HFFc6 (cell line): ENCODE data around the gene MRTFB. TPM values are rescaled to one million over a fixed set of nuclear protein-coding genes. Genes with fewer than 3 reads are reported as not detected.

Experiments used
- DNase-seq: peaks from one replicate; pipeline ENCODE4 v3.0.0-alpha.2; 2018
- H3K27ac Mint-ChIP-seq: 2 replicates; pipeline ENCODE4 v1.8.0; 2020; ENCODE audit warnings: mild to moderate bottlenecking, mixed read lengths
- H3K27me3 Mint-ChIP-seq: 2 replicates; pipeline ENCODE4 v1.8.0; 2021; ENCODE audit warnings: mild to moderate bottlenecking, moderate library complexity, mixed read lengths; ENCODE audit not compliant: insufficient read depth
- H3K36me3 Mint-ChIP-seq: 2 replicates; pipeline ENCODE4 v1.8.0; 2021; ENCODE audit warnings: low read depth, mixed read lengths
- H3K4me1 Mint-ChIP-seq: 2 replicates; pipeline ENCODE4 v1.8.0; 2020; ENCODE audit warnings: low read depth, mixed read lengths
- H3K4me3 Mint-ChIP-seq: 2 replicates; pipeline ENCODE4 v1.8.0; 2020; ENCODE audit warnings: mild to moderate bottlenecking, moderate library complexity, mixed read lengths
- H3K9me3 Mint-ChIP-seq: 2 replicates; pipeline ENCODE4 v1.8.0; 2020; ENCODE audit warnings: mild to moderate bottlenecking, mixed read lengths
- total RNA-seq, 6 experiments: library from RNA; stranded (reverse); fragmentation: NEBNext Ultra II Directional; extraction: Animal tissue kit (Norgen Biotek cat#: 25700); gene quantifications; 2 replicates in 1 of 6; 3 replicates in 5 of 6; pipeline ENCODE4 v1.2.3, GENCODE V29; 2021
- TF ChIP-seq, protein P1 (sequence below): fragments of 200-600 bp; sonication (generic); IDR thresholded peaks from 2 replicates; pipeline ENCODE4 v1.5.0; 2021; ENCODE audit warnings: antibody characterized with exemption, mild to moderate bottlenecking

The MRTFB gene
- total RNA-seq, 6 experiments from 2014 or later, result 10.3 to 16.9 (median 14.0) TPM

DNA sequence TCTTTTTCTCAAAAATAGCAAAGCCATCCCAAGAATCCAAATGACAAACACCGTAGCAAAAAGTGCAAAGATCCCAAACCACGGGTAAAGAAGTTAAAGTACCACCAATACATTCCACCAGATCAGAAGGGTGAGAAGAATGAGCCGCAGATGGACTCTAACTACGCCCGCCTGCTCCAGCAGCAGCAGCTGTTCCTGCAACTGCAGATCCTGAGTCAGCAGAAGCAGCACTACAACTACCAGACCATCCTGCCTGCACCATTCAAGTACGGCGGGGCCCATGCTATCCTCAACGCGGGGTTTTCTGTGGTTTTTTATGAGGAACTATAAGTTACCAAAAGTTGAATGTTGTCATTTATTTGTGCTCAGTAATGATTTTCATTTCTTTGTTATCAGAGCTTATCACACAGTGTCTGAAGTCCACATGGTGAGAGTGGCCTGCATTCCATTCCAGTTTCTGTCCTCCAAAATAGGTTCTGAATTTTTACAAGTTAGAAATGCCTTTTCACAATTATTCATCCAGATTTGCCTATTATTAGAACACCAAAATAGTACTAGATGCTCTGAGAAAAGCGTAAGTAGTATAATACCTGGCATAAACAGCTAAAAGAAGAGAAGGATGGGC is 169.2 kb downstream of the MRTFB start:
- peak; percentile 4 for DNase-seq

DNA sequence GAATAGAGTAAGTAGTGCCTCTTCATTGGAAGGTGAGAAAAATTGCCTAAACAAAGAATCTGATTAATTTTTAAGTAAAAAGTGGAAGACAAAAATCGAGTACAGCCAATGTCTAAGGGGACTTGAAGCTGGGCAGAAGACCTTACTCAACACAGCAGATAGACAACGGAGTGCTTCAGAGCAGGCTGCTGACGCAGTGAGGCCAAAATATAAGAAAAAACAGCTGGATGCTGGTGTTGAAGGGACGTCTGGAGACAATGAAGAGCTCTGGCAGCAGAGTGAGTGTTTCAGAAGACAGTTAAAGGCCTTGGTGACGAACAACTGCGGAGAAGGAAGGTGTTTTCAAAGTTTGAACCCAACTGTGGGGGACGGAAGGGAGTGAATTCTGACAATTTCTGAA is 169.8 kb downstream of the MRTFB start:
- no peak overlapping the region for H3K4me3 Mint-ChIP-seq
- H3K9me3 Mint-ChIP-seq, result no peaks in the 10 kb centered on the region
- no peaks in the 10 kb centered on the region for H3K27me3 Mint-ChIP-seq
- TF ChIP-seq, protein P1, sequence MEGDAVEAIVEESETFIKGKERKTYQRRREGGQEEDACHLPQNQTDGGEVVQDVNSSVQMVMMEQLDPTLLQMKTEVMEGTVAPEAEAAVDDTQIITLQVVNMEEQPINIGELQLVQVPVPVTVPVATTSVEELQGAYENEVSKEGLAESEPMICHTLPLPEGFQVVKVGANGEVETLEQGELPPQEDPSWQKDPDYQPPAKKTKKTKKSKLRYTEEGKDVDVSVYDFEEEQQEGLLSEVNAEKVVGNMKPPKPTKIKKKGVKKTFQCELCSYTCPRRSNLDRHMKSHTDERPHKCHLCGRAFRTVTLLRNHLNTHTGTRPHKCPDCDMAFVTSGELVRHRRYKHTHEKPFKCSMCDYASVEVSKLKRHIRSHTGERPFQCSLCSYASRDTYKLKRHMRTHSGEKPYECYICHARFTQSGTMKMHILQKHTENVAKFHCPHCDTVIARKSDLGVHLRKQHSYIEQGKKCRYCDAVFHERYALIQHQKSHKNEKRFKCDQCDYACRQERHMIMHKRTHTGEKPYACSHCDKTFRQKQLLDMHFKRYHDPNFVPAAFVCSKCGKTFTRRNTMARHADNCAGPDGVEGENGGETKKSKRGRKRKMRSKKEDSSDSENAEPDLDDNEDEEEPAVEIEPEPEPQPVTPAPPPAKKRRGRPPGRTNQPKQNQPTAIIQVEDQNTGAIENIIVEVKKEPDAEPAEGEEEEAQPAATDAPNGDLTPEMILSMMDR, result no peak
- no peak overlapping the region for H3K27ac Mint-ChIP-seq
- DNase-seq, result no peak
- H3K36me3 Mint-ChIP-seq, result no peaks in the 10 kb centered on the region
- peaks cover 11% of the 10 kb centered on the region; the same call in 1 of the 2 replicates for H3K4me1 Mint-ChIP-seq

More for the DNA sequence above, 169.2 kb downstream of the MRTFB start:
- Mint-ChIP-seq H3K27ac (no peak overlapping the region; the same call in 1 of the 2 replicates), H3K36me3 (no peaks in the 10 kb centered on the region; the same call in 1 of the 2 replicates), H3K9me3 (no peaks in the 10 kb centered on the region), H3K4me1 (peaks cover 11% of the 10 kb centered on the region; the same call in 1 of the 2 replicates), H3K27me3 (no peaks in the 10 kb centered on the region), H3K4me3 (no peak overlapping the region)
- TF ChIP-seq, protein P1, result no peak

DNA sequence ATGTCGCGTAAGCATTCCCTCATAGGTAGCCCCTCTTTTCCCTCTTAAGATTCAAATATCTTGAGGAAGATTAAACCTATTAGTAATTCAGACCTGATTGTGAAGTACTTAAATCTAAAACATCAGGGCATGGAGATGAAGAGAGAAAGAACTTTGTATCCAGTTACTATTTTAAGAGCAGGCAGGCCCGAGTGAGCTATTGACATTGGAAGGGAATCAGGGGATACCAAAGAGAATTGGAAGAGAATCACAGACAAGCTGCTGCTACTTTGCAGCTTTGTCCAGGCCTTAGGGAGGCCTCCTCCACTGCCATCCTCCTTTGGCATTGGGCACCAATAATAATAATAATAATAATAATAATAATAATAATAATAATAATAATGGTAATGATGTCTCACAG is 170.5 kb downstream of the MRTFB start:
- Mint-ChIP-seq H3K9me3 (no peaks in the 10 kb centered on the region), H3K27me3 (no peaks in the 10 kb centered on the region), H3K4me3 (no peak overlapping the region), H3K36me3 (peaks cover 2% of the 10 kb centered on the region), H3K4me1 (peaks cover 11% of the 10 kb centered on the region; the same call in 1 of the 2 replicates), H3K27ac (no peak overlapping the region)
- TF ChIP-seq, protein P1, result no peak
- no peak for DNase-seq

DNA sequence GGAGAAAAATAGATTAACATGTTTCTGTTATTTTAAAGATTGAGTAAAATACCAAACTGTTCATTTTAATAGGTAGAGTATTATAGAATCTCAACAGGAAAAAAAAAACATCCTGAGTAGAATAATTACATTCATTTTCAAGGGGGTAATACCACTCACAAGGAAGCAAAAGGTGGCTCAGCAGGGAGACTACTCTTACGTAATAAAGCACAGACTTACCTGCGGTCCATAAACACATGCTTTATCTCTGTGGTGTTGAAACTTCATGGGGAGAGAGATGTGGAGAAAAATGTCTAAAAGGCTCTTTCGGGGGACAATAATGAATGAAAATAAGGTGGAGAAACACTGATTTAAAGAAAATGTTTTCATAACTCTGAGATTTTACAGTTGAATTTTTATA is 171.7 kb downstream of the MRTFB start:
- Mint-ChIP-seq H3K4me3 (no peak overlapping the region), H3K27ac (no peak overlapping the region), H3K9me3 (no peaks in the 10 kb centered on the region), H3K4me1 (peaks cover 11% of the 10 kb centered on the region; the same call in 1 of the 2 replicates), H3K36me3 (peaks cover 5% of the 10 kb centered on the region), H3K27me3 (no peaks in the 10 kb centered on the region)
- DNase-seq, result no peak
- TF ChIP-seq, protein P1, result no peak

DNA sequence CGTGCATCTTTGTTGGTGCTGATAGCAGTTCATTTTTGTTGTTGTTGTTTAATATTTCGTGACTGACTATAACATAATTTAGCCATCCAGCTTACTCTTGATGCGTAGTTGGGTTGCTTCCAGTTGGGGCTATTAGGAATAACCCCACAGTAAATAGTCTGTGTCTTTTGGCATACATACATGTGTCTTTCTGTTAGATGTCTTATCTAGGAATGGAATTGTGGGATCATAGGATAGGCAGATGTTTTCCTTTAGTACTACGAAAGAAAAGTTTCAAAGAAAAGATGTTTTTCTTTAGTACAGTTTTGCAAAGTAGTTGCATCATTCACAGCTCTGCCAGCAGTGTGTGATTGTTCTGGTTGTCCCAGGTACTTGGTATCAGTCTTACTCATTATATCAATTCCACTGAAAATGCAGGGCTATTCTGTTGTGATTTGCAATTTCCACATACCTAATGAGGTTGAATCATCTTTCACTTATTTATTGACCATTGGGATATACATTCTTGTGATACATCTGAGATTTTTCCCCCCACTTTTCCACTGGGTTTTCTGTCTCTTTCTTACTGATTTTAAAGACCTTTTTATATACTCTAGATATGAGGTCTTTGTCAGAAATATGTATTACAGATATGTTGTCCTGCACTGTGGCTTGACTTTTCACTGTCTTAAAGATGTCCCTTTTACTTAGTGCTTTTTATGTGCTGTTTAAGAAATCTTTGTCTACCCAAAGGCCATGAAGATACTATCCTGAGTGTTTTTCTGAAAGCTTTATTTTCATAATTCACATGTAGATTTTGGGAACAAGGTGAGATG is 173.3 kb downstream of the MRTFB start:
- Mint-ChIP-seq H3K36me3 (peaks cover 5% of the 10 kb centered on the region), H3K9me3 (no peaks in the 10 kb centered on the region), H3K27ac (no peak overlapping the region), H3K27me3 (no peaks in the 10 kb centered on the region), H3K4me3 (no peak overlapping the region), H3K4me1 (peaks cover 11% of the 10 kb centered on the region; the same call in 1 of the 2 replicates)
- no peak for DNase-seq
- TF ChIP-seq, protein P1, result no peak
